Central memory CD8-positive, alpha-beta T cell (primary cell): ENCODE measurements around the gene RIMKLB.
"Not testable (repeated sequence)": the region's sequence is repeated elsewhere in the genome, so short reads cannot be mapped to it uniquely, and the experiment has no call there.

Experiments
- ATAC-seq: fragments of 150-1000 bp; cut with Tn5 transposase; replicated peaks from 2 replicates; pipeline ENCODE4 v1.10.0; 2022; ENCODE audit warnings: mild to moderate bottlenecking, moderate FRiP score, moderate number of reproducible peaks; ENCODE audit not compliant: poor library complexity, severe bottlenecking; ENCODE audit errors: extremely low read depth
- DNase-seq, 2 donors: peaks; one replicate each; pipeline ENCODE4 v3.0.0; 2021; ENCODE audit warnings: low spot score in 2 of 2
- H3K27ac Mint-ChIP-seq: one replicate; pipeline ENCODE4 v1.8.0; 2022; ENCODE audit warnings: low read depth, mild to moderate bottlenecking, moderate library complexity, mixed read lengths
- H3K27me3 Mint-ChIP-seq: one replicate; pipeline ENCODE4 v1.8.0; 2022; ENCODE audit warnings: mixed read lengths
- H3K36me3 Mint-ChIP-seq: one replicate; pipeline ENCODE4 v1.8.0; 2022; ENCODE audit warnings: mild to moderate bottlenecking, moderate library complexity, mixed read lengths; ENCODE audit not compliant: insufficient read depth
- H3K4me1 Mint-ChIP-seq: one replicate; pipeline ENCODE4 v1.8.0; 2022; ENCODE audit warnings: mixed read lengths
- H3K4me3 Mint-ChIP-seq: one replicate; pipeline ENCODE4 v1.8.0; 2022; ENCODE audit warnings: mild to moderate bottlenecking, moderate library complexity, mixed read lengths
- H3K9me3 Mint-ChIP-seq: one replicate; pipeline ENCODE4 v1.8.0; 2022; ENCODE audit warnings: mixed read lengths

RIMKLB gene

DNA sequence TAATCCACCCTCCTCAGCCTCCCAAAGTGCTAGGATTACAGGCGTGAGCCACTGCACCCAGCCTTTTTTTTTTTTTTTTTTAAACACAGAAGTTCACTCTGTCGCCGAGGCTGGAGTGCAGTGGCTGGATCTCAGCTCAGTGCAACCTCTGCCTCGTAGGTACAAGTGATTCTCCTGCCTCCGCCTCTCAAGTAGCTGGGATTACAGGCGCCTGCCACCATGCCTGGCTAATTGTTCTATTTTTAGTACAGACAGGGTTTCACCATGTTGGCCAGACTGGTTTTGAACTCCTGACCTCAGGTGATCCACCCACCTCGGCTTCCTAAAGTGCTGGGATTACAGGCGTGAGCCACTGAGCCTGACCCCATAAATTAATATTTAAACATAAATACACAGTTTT, 47.8 kb downstream of the RIMKLB start:
- H3K4me1 Mint-ChIP-seq, DNase-seq, ATAC-seq, H3K4me3 Mint-ChIP-seq, H3K27me3 Mint-ChIP-seq, H3K36me3 Mint-ChIP-seq, H3K27ac Mint-ChIP-seq, H3K9me3 Mint-ChIP-seq: not testable (repeated sequence)

- H3K4me3 Mint-ChIP-seq = no peak overlapping the region
- H3K27me3 Mint-ChIP-seq = no peaks in the 10 kb centered on the region
- peaks cover 2% of the 10 kb centered on the region for H3K36me3 Mint-ChIP-seq
- ATAC-seq (no peak), DNase-seq (no peak)
- no peaks in the 10 kb centered on the region for H3K4me1 Mint-ChIP-seq
- no peaks in the 10 kb centered on the region for H3K9me3 Mint-ChIP-seq
- no peak overlapping the region for H3K27ac Mint-ChIP-seq
Measured at GRCh38 chr12:8746046-8746445, 48.3 kb downstream of the RIMKLB start.

GRCh38 chr12:8760076-8760475, 62.3 kb downstream of the RIMKLB start:
- not testable (repeated sequence) for ATAC-seq, H3K36me3 Mint-ChIP-seq, H3K4me3 Mint-ChIP-seq, DNase-seq, H3K27me3 Mint-ChIP-seq, H3K27ac Mint-ChIP-seq, H3K4me1 Mint-ChIP-seq, H3K9me3 Mint-ChIP-seq

DNA sequence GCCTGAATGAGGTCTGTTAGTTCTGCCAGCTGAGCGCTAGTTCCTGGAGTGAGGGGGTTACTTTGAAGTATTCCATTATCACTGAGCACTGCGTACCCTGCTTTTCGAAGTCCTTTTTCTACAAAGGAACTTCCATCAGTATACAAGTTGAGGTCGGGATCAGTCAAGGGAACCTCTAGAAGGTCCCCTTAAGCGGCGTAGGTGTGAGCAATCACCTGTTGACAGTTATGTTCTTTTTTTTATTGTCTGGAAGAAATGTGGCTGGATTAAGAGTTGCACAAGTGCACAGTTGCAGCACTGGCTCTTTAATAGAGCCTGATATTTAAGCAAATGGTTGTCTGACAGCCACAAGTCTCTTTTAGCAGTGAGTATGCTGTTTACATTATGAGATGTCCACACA, 64.9 kb downstream of the RIMKLB start:
- not testable (repeated sequence) for H3K9me3 Mint-ChIP-seq, DNase-seq, H3K4me3 Mint-ChIP-seq, H3K36me3 Mint-ChIP-seq, H3K27ac Mint-ChIP-seq, ATAC-seq, H3K27me3 Mint-ChIP-seq, H3K4me1 Mint-ChIP-seq

DNA sequence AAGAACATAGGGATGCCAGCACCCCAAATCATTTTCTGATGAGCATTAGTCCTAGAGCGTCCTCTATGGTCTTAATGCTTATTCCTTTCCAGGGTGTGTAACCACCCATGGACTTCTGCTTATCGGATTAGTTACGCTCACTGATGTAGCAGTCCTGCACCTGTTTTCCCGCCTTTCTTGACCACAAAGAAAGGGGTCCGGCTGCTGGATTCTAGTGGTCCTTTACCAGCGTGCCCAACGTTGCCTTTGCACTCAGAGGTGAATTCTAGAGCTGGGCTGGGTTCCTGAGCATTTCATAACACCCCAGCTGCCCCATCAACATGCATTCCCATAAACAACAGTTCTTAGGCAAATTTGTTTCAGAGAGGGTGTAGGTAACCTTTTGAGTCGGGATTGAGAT, 68.3 kb downstream of the RIMKLB start:
- not testable (repeated sequence) for H3K9me3 Mint-ChIP-seq, H3K4me3 Mint-ChIP-seq, H3K36me3 Mint-ChIP-seq, H3K4me1 Mint-ChIP-seq, H3K27ac Mint-ChIP-seq, ATAC-seq, H3K27me3 Mint-ChIP-seq, DNase-seq

- H3K4me1 Mint-ChIP-seq = peaks cover 3% of the 10 kb centered on the region
- DNase-seq = no peak
- H3K9me3 Mint-ChIP-seq = no peaks in the 10 kb centered on the region
- no peak overlapping the region for H3K27ac Mint-ChIP-seq
- no peak for ATAC-seq
- peaks cover 6% of the 10 kb centered on the region for H3K36me3 Mint-ChIP-seq
- no peak overlapping the region for H3K4me3 Mint-ChIP-seq
- no peaks in the 10 kb centered on the region for H3K27me3 Mint-ChIP-seq
Measured at GRCh38 chr12:8770499-8770898, 72.7 kb downstream of the RIMKLB start.

- H3K27me3 Mint-ChIP-seq = no peaks in the 10 kb centered on the region
- H3K36me3 Mint-ChIP-seq = peaks cover 6% of the 10 kb centered on the region
- H3K4me3 Mint-ChIP-seq = no peak overlapping the region
- H3K9me3 Mint-ChIP-seq = no peaks in the 10 kb centered on the region
- H3K4me1 Mint-ChIP-seq = peaks cover 3% of the 10 kb centered on the region
- no peak for DNase-seq
- ATAC-seq = no peak
- H3K27ac Mint-ChIP-seq = no peak overlapping the region
Measured at GRCh38 chr12:8771072-8771471, 73.3 kb downstream of the RIMKLB start.

DNA sequence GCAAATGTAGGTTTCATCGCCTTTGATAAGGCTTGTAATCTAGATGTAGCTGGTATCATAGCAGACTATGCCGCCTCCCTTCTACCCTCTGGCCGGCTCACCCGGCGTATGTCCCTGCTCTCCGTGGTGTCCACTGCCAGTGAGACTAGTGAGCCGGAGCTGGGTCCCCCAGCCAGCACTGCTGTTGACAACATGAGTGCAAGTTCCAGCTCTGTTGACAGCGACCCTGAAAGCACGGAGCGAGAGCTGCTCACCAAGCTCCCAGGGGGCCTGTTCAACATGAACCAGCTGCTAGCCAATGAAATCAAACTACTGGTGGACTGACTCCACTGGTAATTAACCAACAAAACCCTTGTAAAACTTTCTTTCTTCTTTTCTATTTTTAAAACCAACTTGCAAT, 75.7 kb downstream of the RIMKLB start:
- H3K27me3 Mint-ChIP-seq = no peaks in the 10 kb centered on the region
- no peaks in the 10 kb centered on the region for H3K9me3 Mint-ChIP-seq
- H3K27ac Mint-ChIP-seq = no peak overlapping the region
- no peak overlapping the region for H3K4me3 Mint-ChIP-seq
- no peak for DNase-seq
- H3K4me1 Mint-ChIP-seq = peaks cover 3% of the 10 kb centered on the region
- no peak for ATAC-seq
- H3K36me3 Mint-ChIP-seq = peaks cover 8% of the 10 kb centered on the region

DNA sequence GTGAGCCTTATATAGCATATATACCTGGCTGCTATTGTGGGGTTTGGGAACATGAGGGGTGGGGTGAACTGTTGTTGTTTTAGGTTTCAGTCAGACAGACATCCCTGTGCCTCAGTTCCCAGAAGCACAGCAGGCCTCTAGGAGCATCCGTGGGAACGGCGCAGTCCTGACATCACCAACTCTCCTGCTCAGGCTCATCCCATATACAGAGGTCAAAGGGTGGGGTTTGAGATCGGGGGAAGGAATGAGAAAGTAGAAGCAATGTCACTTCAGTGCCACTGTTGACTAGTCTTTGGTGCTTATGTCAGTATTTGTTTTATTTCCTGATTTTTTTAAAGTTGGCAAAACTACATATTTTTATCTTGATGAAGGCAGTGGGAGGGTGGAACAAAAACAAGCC, 81.5 kb downstream of the RIMKLB start:
- ATAC-seq = no peak

DNA sequence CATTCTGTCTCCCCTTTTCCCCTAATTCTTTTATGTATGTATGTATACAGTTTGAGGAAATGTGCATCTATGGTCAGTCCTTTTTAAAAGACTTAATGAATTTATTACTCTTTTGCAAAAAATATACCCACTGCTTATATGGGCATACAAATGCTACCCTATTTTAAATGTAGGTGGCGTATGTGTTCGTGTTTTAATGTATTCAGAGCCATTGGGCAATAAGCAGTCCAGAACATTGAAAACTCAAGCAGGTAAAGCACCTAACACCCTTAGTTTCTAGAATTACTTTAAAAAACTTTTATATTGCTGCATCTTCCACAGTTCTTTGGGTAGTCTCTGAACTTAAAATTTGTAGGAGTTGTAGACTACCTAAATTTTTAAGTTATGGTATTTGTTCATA, 82.1 kb downstream of the RIMKLB start:
- Mint-ChIP-seq H3K4me3 (no peak overlapping the region), H3K27ac (no peak overlapping the region), H3K9me3 (no peaks in the 10 kb centered on the region), H3K4me1 (no peaks in the 10 kb centered on the region), H3K36me3 (peaks cover 2% of the 10 kb centered on the region), H3K27me3 (no peaks in the 10 kb centered on the region)
- DNase-seq (no peak), ATAC-seq (no peak)

More for the DNA sequence above, 81.5 kb downstream of the RIMKLB start:
- no peaks in the 10 kb centered on the region for H3K27me3 Mint-ChIP-seq
- no peak for DNase-seq
- no peaks in the 10 kb centered on the region for H3K9me3 Mint-ChIP-seq
- H3K36me3 Mint-ChIP-seq = peaks cover 2% of the 10 kb centered on the region
- H3K27ac Mint-ChIP-seq = no peak overlapping the region
- H3K4me1 Mint-ChIP-seq = no peaks in the 10 kb centered on the region
- no peak overlapping the region for H3K4me3 Mint-ChIP-seq

DNA sequence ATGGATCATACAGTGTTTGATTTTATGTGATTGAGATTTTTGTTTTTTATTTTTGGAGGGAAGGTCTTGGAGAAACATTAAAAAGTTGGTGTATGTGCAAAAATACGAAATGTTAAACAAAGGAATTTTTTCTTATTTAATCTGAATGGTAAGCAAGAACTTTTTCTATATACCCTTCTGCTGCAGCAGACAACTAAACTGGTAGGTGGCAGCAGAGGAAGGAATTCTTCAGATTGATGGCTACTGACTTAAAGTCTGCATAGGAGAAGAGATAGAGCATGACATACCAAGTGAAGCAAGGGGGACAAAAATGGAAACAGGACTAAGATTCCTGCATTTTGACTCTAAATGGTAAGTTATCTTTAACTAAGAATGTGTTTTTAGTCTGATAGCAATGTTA, 82.6 kb downstream of the RIMKLB start:
- H3K4me1 Mint-ChIP-seq = no peaks in the 10 kb centered on the region
- no peaks in the 10 kb centered on the region for H3K9me3 Mint-ChIP-seq
- no peak for ATAC-seq
- no peak for DNase-seq
- H3K36me3 Mint-ChIP-seq = peaks cover 2% of the 10 kb centered on the region
- no peaks in the 10 kb centered on the region for H3K27me3 Mint-ChIP-seq
- H3K4me3 Mint-ChIP-seq = no peak overlapping the region
- H3K27ac Mint-ChIP-seq = no peak overlapping the region

GRCh38 chr12:8781381-8782127, 83.8 kb downstream of the RIMKLB start:
- no peak overlapping the region for H3K27ac Mint-ChIP-seq
- H3K4me3 Mint-ChIP-seq = no peak overlapping the region
- H3K9me3 Mint-ChIP-seq = no peaks in the 10 kb centered on the region

GRCh38 chr12:8784290-8784888, 86.6 kb downstream of the RIMKLB start:
- Mint-ChIP-seq H3K4me1 (no peaks in the 10 kb centered on the region), H3K27me3 (no peaks in the 10 kb centered on the region), H3K27ac (no peak overlapping the region), H3K9me3 (no peaks in the 10 kb centered on the region), H3K36me3 (no peaks in the 10 kb centered on the region), H3K4me3 (no peak overlapping the region)
- no peak for ATAC-seq
- no peak for DNase-seq

More at GRCh38 chr12:8781381-8782127, 83.8 kb downstream of the RIMKLB start:
- H3K36me3 Mint-ChIP-seq = peaks cover 2% of the 10 kb centered on the region
- H3K27me3 Mint-ChIP-seq = no peaks in the 10 kb centered on the region
- H3K4me1 Mint-ChIP-seq = no peaks in the 10 kb centered on the region
- no peak for DNase-seq
- ATAC-seq = no peak
